Ishikawa (cell line): ENCODE data around the gene PLA2G4F.

Source experiments
- NFIC ChIP-seq: IDR thresholded peaks from 2 replicates; pipeline ENCODE4 v1.6.1; 2012
- RAD21 ChIP-seq: IDR thresholded peaks from 2 replicates; pipeline ENCODE4 v1.6.1; 2012; ENCODE audit warnings: low read depth
- REST ChIP-seq: IDR thresholded peaks from 2 replicates; pipeline ENCODE4 v1.6.1; 2012; ENCODE audit warnings: low read depth, mild to moderate bottlenecking
- YY1 ChIP-seq: IDR thresholded peaks from 2 replicates; pipeline ENCODE4 v1.6.1; 2012; ENCODE audit warnings: low read depth

- TF ChIP-seq REST (no peak), RAD21 (no peak), NFIC (no peak), YY1 (no peak)
These were observed 37.6 kb downstream of the PLA2G4F start for GRCh38 chr15:42118650-42119445.
